ENCODE results near the gene MYO5C. TPM values are rescaled to one million over a fixed set of nuclear protein-coding genes. Genes with fewer than 3 reads are reported as not detected.

The MYO5C gene
- total RNA-seq, 1 donor from 2014 or later: 16.9 TPM

- H3K4me3 ChIP-seq (ENCODE audit: low read depth, low read length): no peak overlapping the region
- TF ChIP-seq CTCF (conservative IDR thresholded peaks at IDR 0.05; ENCODE audit: low read depth, low read length): no peak
- DNase-seq (ENCODE audit: low read depth): no peak
Measured at GRCh38 chr15:52193321-52193720, 102.3 kb downstream of the MYO5C start.

GRCh38 chr15:52191207-52191606 is 104.4 kb downstream of the MYO5C start, which contains the start of gene GNB5:
Gene GNB5 (minus strand): TSS chr15:52191392. CDS start chr15:52184676, 6,716 bp downstream.
- no peak within 1 kb of the TSS for H3K4me3 ChIP-seq (ENCODE audit: low read depth, low read length)
- no peak for TF ChIP-seq CTCF (conservative IDR thresholded peaks at IDR 0.05; ENCODE audit: low read depth, low read length)
- DNase-seq (ENCODE audit: low read depth): no peak

DNA sequence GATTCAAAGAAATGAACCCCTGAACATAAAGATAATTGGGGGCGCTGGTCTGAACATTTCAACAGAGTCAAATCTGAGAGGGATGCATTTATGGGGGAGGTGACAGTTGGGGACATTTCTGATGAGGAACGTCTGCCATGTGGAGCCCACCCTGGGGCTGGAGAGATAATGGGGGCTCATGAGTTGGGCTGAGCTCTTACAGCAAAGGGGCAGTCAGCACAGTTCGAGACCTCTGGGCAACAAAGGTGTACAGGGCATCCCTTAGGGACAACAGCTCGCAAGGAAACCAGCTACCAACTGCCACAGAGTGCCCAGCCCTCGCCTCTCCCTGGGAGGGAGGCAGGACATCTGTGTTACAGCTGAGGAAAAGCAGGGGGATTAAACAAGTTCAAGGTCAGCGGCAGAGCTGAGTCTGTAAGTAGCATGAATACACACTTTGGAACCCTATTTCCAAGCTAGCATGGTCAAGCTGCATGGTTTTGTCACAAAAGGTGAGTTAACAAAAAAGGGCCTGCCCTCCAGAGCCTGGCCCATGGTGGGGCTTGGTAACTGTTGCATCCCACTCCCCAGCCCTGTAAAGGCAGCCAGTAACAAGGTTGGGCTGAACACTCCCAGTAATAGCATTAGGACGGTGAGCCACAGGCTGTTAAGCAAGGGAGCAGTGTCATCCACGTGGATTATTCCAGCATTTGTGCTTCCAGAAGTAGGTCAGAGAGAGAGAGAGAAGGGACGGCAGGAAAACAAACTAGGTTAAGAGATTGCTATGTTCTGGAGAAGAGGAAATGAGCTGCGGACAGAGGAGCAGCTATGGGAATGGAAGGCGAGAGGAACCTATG is 108.7 kb downstream of the MYO5C start:
- no peak overlapping the region for H3K4me3 ChIP-seq (ENCODE audit: low read depth, low read length)
- no peak for TF ChIP-seq CTCF (conservative IDR thresholded peaks at IDR 0.05; ENCODE audit: low read depth, low read length)
- no peak for DNase-seq (ENCODE audit: low read depth)

DNA sequence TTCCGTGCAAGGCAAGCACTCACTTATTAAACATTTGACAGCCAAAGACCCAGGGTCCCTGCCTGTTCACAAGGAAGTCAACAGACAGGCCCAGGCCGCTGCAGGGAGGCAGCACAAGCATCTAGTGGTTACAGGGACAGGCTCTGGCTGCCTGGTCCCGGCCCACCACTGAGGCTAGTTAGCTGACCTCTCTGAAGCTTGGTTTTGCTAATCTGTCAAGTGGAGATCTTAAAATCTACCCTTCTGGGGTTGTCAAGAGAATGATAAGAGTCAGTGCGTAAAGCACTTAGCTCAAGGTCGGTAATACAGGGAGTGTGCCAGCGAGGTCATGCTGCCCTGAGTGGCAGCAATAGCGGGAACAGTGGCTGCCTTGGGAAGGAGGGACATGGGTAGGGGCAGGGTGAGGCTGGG is 110.4 kb downstream of the MYO5C start:
- no peak for TF ChIP-seq CTCF (conservative IDR thresholded peaks at IDR 0.05; ENCODE audit: low read depth, low read length)
- no peak overlapping the region for H3K4me3 ChIP-seq (ENCODE audit: low read depth, low read length)
- no peak for DNase-seq (ENCODE audit: low read depth)

DNA sequence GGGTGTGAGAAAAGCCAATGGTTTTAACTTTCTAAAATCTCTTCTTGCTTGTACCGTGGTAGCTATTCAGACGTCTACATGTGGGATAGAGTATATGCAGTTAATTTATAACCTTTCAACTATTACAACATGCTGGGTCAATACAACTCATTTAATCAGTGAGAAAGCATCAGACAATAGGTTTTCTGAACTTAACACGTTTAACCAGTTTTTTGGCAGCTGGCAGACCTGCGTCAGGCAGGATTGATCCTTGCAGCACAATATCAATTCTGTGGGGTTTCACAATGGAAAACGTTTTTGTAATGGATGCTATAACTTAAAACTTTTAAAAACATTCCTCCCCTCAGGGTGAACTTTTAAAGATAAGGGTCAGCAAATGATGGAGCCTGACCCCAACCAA is 110.9 kb downstream of the MYO5C start:
- H3K4me3 ChIP-seq (ENCODE audit: low read depth, low read length): no peak overlapping the region
- no peak for TF ChIP-seq CTCF (conservative IDR thresholded peaks at IDR 0.05; ENCODE audit: low read depth, low read length)
- DNase-seq (ENCODE audit: low read depth): no peak

GRCh38 chr15:52183562-52184173 is 111.9 kb downstream of the MYO5C start:
- no peak overlapping the region for H3K4me3 ChIP-seq (ENCODE audit: low read depth, low read length)
- DNase-seq (ENCODE audit: low read depth): no peak
- peak; percentile 75 for TF ChIP-seq CTCF (conservative IDR thresholded peaks at IDR 0.05; ENCODE audit: low read depth, low read length)
